OCI-M2 (cell line): ENCODE data around the gene IKZF3.
"Not testable (repeated sequence)": the region's sequence is repeated elsewhere in the genome, so short reads cannot be mapped to it uniquely, and the experiment has no call there.

ENCODE experiments used
- DNase-seq: peaks from one replicate; lab custom pipeline; 2025; ENCODE audit not compliant: unreplicated experiment; lab: John Stamatoyannopoulos, UW

Gene IKZF3

GRCh38 chr17:39722104-39722503, 142.0 kb downstream of the IKZF3 start:
- DNase-seq, result no peak

GRCh38 chr17:39719563-39720355, 144.4 kb downstream of the IKZF3 start:
- DNase-seq, result no peak

- DNase-seq, result no peak
Measured at GRCh38 chr17:39717660-39718059, 146.5 kb downstream of the IKZF3 start.

- no peak for DNase-seq
Measured at GRCh38 chr17:39716879-39717536, 147.1 kb downstream of the IKZF3 start.

GRCh38 chr17:39716073-39716818, 147.9 kb downstream of the IKZF3 start:
- DNase-seq, result no peak

- no peak for DNase-seq
Measured at GRCh38 chr17:39715375-39716072, 148.6 kb downstream of the IKZF3 start.

GRCh38 chr17:39714234-39714633, 149.9 kb downstream of the IKZF3 start:
- no peak for DNase-seq

- DNase-seq, result no peak
Measured at GRCh38 chr17:39711851-39712250, 152.3 kb downstream of the IKZF3 start.

- not testable (repeated sequence) for DNase-seq
Measured at GRCh38 chr17:39711071-39711470, 153.0 kb downstream of the IKZF3 start.

- no peak for DNase-seq
Measured at GRCh38 chr17:39709998-39710964, 153.8 kb downstream of the IKZF3 start.

GRCh38 chr17:39709319-39709997, 154.7 kb downstream of the IKZF3 start:
- DNase-seq, result no peak
